Keratinocyte (primary cell): ENCODE data around the gene SMIM32.

Experiments used
- EZH2 ChIP-seq: IDR thresholded peaks from one replicate; pipeline ENCODE4 v1.6.1; 2012; ENCODE audit warnings: inconsistent platforms, mild to moderate bottlenecking, low read length, moderate library complexity
- TF ChIP-seq, protein P1 (sequence below), 3 experiments: IDR thresholded peaks in 1 of 3; conservative IDR thresholded peaks in 1 of 3; optimal IDR thresholded peaks in 1 of 3; 2 replicates in 2 of 3; 3 replicates in 1 of 3; pipeline versions ENCODE3 to v1.5.1; 2011; ENCODE audit warnings: low read length in 3 of 3, mild to moderate bottlenecking in 3 of 3, moderate library complexity in 2 of 3, control low read depth in 1 of 3, inconsistent platforms in 1 of 3; ENCODE audit not compliant: insufficient read depth in 2 of 3; ENCODE audit errors: extremely low read depth in 1 of 3

DNA sequence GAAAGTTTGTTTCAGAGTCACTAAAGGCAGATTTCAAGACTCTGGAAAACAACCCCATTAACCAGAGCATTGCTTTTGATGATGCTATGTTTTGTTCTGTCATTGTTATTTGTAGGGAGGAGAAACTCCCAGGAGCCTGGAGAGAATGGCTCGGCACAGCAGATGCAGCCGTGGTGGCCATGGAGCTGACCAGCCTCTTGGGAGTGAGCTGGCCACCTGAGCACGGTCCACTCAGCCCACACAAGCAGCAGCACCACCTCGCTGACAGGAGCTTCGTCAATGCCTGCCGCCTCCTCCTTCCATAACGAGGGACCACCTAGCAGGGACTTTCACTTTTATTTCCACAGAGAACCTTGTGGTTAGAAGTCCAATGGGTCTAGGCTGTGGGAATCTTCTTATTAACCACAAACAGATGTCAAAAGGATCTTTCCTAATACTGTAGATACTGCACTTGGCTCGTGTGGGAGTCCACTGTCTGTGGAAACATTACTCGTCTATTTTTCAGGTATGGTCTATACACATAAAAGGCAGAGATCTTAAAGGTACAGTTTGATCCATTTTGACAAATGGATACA, 21.0 kb upstream of the SMIM32 start:
- TF ChIP-seq EZH2 = no peak
- TF ChIP-seq, protein P1, sequence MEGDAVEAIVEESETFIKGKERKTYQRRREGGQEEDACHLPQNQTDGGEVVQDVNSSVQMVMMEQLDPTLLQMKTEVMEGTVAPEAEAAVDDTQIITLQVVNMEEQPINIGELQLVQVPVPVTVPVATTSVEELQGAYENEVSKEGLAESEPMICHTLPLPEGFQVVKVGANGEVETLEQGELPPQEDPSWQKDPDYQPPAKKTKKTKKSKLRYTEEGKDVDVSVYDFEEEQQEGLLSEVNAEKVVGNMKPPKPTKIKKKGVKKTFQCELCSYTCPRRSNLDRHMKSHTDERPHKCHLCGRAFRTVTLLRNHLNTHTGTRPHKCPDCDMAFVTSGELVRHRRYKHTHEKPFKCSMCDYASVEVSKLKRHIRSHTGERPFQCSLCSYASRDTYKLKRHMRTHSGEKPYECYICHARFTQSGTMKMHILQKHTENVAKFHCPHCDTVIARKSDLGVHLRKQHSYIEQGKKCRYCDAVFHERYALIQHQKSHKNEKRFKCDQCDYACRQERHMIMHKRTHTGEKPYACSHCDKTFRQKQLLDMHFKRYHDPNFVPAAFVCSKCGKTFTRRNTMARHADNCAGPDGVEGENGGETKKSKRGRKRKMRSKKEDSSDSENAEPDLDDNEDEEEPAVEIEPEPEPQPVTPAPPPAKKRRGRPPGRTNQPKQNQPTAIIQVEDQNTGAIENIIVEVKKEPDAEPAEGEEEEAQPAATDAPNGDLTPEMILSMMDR (optimal IDR thresholded peaks at IDR 0.05 in 1 of 3, IDR thresholded peaks at IDR 0.05 in 1 of 3, conservative IDR thresholded peaks at IDR 0.05 in 1 of 3; ENCODE audit: extremely low read depth in 1 of 3, insufficient read depth in 2 of 3, low read length in 3 of 3) = no peak
